GM12873 (cell line): ENCODE measurements around the gene ZNF761.

ENCODE experiments used
- TF ChIP-seq, protein P1 (sequence below): IDR thresholded peaks from 2 replicates; pipeline ENCODE4 v1.5.1; 2012; ENCODE audit warnings: low read depth, mild to moderate bottlenecking, moderate library complexity, low read length, control low read depth; ENCODE audit not compliant: insufficient read depth; ENCODE audit errors: missing control alignments

ZNF761 gene

DNA sequence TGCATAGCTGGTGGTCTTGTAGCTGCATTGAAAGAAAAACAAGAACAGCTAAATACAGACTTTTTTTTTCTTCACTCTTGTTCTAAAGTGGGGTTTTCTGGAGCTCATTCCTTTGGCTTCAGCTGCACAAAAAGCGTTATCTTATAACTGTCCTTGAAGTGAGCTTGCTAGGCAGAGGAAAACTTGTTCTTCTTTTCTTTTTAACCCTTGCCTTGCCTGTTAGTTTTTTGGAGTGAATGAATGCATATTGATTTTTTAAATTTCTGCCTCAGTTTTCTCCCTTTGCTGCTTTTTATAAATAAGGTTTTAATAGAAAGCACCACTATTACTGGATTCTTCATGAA lies 35.3 kb upstream of the ZNF761 start:
- TF ChIP-seq, protein P1, sequence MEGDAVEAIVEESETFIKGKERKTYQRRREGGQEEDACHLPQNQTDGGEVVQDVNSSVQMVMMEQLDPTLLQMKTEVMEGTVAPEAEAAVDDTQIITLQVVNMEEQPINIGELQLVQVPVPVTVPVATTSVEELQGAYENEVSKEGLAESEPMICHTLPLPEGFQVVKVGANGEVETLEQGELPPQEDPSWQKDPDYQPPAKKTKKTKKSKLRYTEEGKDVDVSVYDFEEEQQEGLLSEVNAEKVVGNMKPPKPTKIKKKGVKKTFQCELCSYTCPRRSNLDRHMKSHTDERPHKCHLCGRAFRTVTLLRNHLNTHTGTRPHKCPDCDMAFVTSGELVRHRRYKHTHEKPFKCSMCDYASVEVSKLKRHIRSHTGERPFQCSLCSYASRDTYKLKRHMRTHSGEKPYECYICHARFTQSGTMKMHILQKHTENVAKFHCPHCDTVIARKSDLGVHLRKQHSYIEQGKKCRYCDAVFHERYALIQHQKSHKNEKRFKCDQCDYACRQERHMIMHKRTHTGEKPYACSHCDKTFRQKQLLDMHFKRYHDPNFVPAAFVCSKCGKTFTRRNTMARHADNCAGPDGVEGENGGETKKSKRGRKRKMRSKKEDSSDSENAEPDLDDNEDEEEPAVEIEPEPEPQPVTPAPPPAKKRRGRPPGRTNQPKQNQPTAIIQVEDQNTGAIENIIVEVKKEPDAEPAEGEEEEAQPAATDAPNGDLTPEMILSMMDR, result no peak

DNA sequence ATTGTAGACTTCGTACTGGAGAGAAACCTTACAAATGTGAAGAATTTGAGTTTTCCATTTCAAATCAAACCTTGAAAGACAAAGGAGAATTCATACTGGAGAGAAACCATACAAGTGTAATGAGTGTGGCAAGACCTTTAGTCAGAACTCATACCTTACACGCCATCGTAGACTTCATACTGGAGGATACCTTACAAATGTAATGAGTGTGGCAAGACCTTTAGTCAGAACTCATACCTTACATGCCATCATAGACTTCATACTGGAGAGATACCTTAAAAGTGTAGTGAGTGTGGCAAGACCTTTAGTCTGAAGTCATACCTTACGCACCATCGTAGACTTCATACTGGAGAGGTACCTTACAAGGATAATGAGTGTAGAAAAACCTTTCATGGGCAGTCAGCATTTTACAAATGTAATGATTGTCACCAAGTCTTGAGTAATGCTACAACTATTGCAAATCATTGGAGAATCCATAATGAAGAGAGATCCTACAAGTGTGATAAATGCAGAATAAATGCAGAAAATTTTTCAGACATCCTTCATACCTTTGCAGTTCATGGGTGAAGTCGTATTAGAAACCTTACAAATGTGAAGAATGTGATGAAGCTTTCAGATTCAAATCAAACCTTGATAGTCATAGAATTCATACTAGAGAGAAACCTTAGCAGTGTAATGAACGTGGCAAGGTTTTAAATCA lies 22.1 kb upstream of the ZNF761 start:
- TF ChIP-seq, protein P1, result no peak

DNA sequence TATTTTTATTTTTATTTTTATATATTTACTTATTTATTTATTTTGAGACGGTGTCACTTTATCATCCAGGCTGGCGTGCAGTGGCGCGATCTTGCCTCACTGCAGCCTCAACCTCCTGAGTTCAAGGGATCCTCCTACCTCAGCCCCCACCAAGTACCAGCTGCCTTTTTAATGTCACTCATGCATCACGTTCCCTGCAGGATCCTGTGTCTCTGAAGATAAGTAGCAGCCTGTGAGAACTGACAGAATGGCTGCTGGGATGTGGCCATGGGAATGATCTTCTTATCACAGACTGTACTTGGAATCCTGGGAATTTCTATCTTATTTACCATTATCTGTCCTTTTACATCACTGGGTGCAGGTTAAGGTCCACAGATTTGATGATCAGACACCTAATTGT lies 9.2 kb upstream of the ZNF761 start:
- TF ChIP-seq, protein P1, result no peak

DNA sequence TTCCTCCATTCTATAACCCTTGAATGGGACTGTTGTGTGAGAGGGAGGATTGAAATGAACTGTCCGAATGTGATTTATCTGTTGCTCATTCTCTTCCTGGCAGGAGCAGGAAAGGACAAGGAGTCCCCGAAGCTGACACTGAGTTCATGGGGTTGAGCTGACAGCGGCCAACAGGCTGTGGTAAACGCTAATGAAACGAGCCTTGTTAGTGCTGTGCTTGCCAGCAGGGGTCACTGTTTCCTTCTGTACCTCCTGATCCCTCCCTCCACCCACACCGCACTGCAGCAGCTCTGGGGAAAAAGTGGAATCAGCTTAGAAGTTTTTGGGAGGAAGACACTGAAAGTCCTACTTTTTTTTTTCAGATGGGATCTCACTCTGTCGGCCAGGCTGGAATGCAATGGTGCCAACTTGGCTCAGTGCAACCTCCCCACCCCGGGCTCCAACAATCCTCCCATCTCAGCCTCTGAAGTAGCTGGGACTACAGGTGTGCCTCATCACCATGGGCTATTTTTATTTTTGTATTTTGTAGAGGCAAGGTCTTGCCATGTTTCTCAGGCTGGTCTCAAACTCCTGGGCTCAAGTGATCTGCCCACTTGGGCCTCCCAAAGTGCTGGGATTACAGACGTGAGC lies 6.7 kb upstream of the ZNF761 start:
- TF ChIP-seq, protein P1, result peak; percentile 83

DNA sequence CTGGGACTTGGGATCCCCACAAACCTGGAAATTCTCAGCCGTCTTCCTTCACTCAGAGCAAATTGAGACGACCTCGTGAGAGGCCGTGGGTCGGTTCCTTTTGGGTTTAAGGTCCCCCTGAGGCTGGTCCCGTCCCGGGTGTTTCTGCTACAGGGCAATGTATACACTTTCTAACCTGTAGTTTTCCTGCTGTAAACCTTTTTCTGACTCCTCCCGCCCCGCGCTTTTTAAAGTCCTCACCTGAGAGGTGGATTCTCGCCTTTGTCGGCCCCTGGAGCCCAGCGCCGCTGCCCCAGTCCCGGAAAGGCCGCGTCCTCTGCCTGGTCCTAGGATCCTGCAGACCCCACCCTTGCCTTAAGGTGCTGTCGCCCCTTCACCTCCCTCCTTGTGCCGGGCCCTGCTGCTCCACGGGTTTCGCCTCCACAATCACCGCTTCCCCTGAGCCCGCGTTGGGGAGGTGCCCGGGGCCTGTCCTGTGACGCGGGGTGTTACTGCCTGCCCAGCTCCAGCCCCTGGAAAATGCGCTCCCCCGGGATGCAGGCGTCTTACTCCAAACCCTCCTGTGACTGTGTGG lies 391 bp downstream of the ZNF761 start:
- TF ChIP-seq, protein P1, result no peak

DNA sequence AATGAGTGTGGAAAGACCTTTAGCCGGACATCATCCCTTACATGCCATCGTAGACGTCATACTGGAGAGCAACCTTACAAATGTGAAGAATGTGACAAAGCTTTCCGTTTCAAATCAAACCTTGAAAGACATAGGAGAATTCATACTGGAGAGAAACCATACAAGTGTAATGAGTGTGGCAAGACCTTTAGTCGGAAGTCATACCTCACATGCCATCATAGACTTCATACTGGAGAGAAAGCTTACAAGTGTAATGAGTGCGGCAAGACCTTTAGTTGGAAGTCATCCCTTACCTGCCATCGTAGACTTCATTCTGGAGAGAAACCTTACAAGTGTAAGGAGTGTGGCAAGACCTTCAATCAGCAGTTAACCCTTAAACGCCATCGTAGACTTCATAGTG lies 24.0 kb downstream of the ZNF761 start:
- TF ChIP-seq, protein P1, result no peak

DNA sequence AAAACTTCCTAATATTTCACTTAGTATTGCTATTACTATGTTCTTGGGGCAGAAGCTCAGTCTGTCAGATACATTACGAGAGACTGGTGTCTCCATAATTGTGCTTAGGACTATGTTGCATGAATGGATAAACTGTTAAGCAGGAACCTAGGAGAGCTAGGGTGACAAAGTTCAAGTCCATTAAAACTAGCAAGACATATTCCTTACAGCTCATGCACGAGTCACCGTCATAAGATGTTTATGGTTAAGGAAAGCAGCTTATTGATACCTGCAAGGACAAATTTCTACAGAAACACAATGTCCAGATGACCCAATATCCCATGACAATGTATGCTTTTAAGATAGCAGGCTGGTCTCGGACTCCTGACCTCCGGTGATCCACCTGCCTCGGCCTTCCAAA lies 30.1 kb downstream of the ZNF761 start:
- TF ChIP-seq, protein P1, result no peak
